Thoracic aorta (tissue), 2 donors: ENCODE measurements around the gene B9D2. TPM values are rescaled to one million over a fixed set of nuclear protein-coding genes. Genes with fewer than 3 reads are reported as not detected.
A peak's percentile ranks its signal among the peaks of the same experiment; 100 is the strongest.

ENCODE experiments used
- ATAC-seq: fragments of 150-250 bp; one replicate; pipeline ENCODE4 v1.8.0; 2017; ENCODE audit warnings: low read depth; ENCODE audit not compliant: insufficient number of reproducible peaks, low FRiP score
- DNase-seq: peaks from one replicate; pipeline ENCODE4 v3.0.0-alpha.2; 2020; ENCODE audit warnings: low spot score
- H3K27ac ChIP-seq, 2 donors: fragments of 200-600 bp; sonication (generic); 1 replicate in 1 of 2; 2 replicates in 1 of 2; pipeline ENCODE4 v1.5.1; 2016; ENCODE audit warnings: mild to moderate bottlenecking in 2 of 2, moderate library complexity in 2 of 2
- H3K27me3 ChIP-seq: fragments of 200-600 bp; sonication (generic); replicated peaks from 2 replicates; pipeline ENCODE4 v1.6.0; 2016; ENCODE audit warnings: mild to moderate bottlenecking; ENCODE audit not compliant: insufficient read depth
- H3K36me3 ChIP-seq: fragments of 200-600 bp; sonication (generic); one replicate; pipeline ENCODE4 v1.5.1; 2016
- H3K4me1 ChIP-seq, 2 donors: fragments of 200-600 bp; sonication (generic); 1 replicate in 1 of 2; 2 replicates in 1 of 2; pipeline versions ENCODE4 v1.5.1 to v1.6.0; 2016; ENCODE audit warnings: low read depth in 2 of 2, mild to moderate bottlenecking in 1 of 2; ENCODE audit not compliant: control insufficient read depth in 1 of 2
- H3K4me3 ChIP-seq: fragments of 200-600 bp; sonication (generic); 2 replicates; pipeline ENCODE4 v1.5.1; 2016; ENCODE audit warnings: mild to moderate bottlenecking
- H3K9me3 ChIP-seq: fragments of 200-600 bp; sonication (generic); 2 replicates; pipeline ENCODE4 v1.5.1; 2016
- total RNA-seq, 2 donors: library from RNA; depleted of rRNA; stranded (reverse); fragments of >200 nt; gene quantifications; one replicate each; pipeline versions ENCODE4 v1.1.0 to v1.2.3, GENCODE V29; 2016
- TF ChIP-seq, protein P1 (sequence below): fragments of 200-600 bp; sonication (generic); IDR thresholded peaks from one replicate; pipeline ENCODE4 v1.5.1; 2019; ENCODE audit warnings: antibody characterized with exemption

B9D2 gene
- total RNA-seq, 2 donors from 2014 or later = 1.2 to 4.0 TPM

DNA sequence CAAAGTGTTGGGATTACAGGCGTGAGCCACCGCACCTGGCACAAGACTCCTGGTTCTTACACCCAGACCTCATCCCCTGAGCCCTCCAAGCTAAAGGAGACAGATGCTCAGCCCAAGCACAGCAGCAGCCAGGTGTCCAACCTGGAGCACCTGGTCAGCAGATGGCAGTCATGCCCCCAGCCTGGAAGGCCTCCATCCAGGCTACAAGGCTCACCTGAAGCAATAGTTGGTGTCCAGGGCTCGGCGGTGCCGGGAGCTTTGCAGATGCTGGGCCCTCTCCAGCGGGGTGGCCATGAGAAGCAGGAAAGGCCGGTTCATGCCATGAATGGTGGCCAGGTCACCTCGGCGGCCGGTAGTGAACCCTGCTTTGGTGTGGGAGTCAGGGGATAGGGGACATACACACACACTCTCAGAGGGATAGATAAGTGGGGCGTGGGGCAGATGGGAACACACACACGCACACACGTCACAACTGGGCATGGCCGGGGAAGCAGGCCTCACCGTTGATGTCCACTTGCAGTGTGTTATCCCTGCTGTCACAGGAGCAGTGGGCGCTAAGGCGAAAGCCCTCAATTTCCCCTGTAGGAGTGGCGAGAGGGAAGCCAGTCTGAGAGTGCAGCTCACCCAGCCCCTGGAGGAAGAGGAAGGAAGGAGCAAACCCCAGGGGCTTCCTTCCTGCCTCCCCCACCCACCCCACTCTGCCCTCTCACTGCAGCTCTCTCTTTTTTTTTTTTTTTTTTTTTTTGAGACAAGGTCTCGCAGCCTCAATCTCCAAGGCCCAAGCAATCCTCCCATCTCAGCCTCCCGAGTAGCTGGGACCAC is 22.1 kb downstream of the B9D2 start:
- no peak for ATAC-seq
- Histone ChIP-seq H3K4me3 (no peak overlapping the region), H3K27me3 (no peaks in the 10 kb centered on the region), H3K4me1 (no peaks in the 10 kb centered on the region), H3K9me3 (no peaks in the 10 kb centered on the region), H3K36me3 (peaks cover 49% of the 10 kb centered on the region), H3K27ac (no peak overlapping the region)
- TF ChIP-seq, protein P1, sequence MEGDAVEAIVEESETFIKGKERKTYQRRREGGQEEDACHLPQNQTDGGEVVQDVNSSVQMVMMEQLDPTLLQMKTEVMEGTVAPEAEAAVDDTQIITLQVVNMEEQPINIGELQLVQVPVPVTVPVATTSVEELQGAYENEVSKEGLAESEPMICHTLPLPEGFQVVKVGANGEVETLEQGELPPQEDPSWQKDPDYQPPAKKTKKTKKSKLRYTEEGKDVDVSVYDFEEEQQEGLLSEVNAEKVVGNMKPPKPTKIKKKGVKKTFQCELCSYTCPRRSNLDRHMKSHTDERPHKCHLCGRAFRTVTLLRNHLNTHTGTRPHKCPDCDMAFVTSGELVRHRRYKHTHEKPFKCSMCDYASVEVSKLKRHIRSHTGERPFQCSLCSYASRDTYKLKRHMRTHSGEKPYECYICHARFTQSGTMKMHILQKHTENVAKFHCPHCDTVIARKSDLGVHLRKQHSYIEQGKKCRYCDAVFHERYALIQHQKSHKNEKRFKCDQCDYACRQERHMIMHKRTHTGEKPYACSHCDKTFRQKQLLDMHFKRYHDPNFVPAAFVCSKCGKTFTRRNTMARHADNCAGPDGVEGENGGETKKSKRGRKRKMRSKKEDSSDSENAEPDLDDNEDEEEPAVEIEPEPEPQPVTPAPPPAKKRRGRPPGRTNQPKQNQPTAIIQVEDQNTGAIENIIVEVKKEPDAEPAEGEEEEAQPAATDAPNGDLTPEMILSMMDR = no peak
- DNase-seq = no peak

DNA sequence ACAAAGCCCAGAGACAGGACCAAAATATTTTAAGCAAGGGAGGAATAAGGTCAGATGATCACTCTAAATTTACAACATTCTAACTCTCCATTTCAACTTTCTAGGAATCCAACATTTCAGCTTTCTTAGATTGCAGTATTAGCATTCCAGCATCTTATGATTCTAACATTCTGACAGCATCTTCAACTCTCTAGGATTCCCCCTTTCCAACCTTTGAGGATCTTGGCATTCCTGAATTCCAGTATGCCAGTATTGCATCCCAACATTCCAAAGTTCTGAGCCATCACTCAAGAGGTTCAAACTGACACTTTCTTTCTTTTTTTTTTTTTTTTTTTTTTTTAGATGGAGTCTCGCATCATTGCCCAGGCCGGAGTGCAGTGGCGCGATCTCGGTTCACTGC is 24.0 kb downstream of the B9D2 start:
- Histone ChIP-seq H3K4me1 (no peaks in the 10 kb centered on the region), H3K27me3 (no peaks in the 10 kb centered on the region), H3K36me3 (peaks cover 40% of the 10 kb centered on the region), H3K4me3 (no peak overlapping the region), H3K27ac (no peak overlapping the region), H3K9me3 (no peaks in the 10 kb centered on the region)
- no peak for ATAC-seq
- no peak for DNase-seq
- TF ChIP-seq, protein P1 = no peak

- no peaks in the 10 kb centered on the region for H3K27me3 ChIP-seq
- H3K4me1 ChIP-seq = no peaks in the 10 kb centered on the region
- ATAC-seq = no peak
- DNase-seq = no peak
- peaks cover 30% of the 10 kb centered on the region for H3K36me3 ChIP-seq
- TF ChIP-seq, protein P1 = no peak
- H3K27ac ChIP-seq = no peak overlapping the region
- no peaks in the 10 kb centered on the region for H3K9me3 ChIP-seq
- H3K4me3 ChIP-seq = no peak overlapping the region
Measured at GRCh38 chr19:41335467-41335866, 28.5 kb downstream of the B9D2 start.

- Histone ChIP-seq H3K4me3 (no peak overlapping the region), H3K27ac (peak overlapping the region in 1 of 2 donors; percentile 5), H3K27me3 (no peaks in the 10 kb centered on the region), H3K36me3 (peaks cover 28% of the 10 kb centered on the region), H3K4me1 (no peaks in the 10 kb centered on the region), H3K9me3 (no peaks in the 10 kb centered on the region)
- DNase-seq (no peak), ATAC-seq (no peak)
- TF ChIP-seq, protein P1 = no peak
Measured at GRCh38 chr19:41334793-41335192, 29.2 kb downstream of the B9D2 start.

DNA sequence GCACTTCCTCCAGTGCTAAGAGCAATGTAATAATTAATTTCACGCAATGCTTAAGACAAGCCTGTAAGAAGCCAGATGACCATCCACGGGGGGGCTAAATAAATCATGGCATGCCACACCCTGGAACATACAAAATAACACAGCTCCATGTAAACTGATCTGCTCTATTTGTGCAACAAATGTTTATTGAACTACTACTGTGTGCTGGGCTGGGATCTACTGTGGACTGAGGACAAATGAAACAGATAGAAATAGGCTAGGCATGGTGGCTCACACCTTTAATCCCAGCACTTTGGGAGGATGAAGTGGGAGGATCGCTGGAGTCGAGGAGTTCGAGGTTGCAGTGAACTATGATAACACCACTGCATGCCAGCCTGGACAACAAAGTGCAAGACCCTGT is 31.5 kb downstream of the B9D2 start:
- Histone ChIP-seq H3K9me3 (no peaks in the 10 kb centered on the region), H3K27ac (no peak overlapping the region), H3K36me3 (peaks cover 29% of the 10 kb centered on the region), H3K4me3 (no peak overlapping the region), H3K4me1 (peaks cover 0 to 2% of the 10 kb centered on the region in 2 donors), H3K27me3 (no peaks in the 10 kb centered on the region)
- DNase-seq (no peak), ATAC-seq (no peak)
- TF ChIP-seq, protein P1 = no peak
